NK-92 (cell line): Measurements from ENCODE around the gene ATXN7L2.

Experiments used
- DNase-seq: peaks from one replicate; lab custom pipeline; 2025; ENCODE audit not compliant: unreplicated experiment; lab: John Stamatoyannopoulos, UW

ATXN7L2 gene

DNA sequence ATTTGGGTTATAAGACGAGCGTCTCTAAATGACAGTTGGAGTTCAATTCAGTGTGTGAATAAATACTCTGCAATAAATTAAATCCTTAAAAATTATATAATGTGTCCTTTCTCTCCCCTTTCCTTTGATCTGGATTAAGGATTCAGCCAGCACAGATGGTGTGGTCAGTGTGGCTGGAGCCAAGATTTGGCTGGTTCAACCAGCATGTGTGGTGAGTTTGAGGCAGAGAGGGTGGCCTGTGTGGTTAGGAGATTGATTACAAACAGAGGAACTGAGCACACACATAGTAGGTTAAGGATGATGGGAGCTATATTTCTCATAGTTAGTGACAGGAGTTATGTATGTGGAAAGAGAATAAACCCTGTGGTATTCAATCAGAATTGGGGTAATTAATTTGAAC is 40.0 kb downstream of the ATXN7L2 start:
- no peak for DNase-seq

DNA sequence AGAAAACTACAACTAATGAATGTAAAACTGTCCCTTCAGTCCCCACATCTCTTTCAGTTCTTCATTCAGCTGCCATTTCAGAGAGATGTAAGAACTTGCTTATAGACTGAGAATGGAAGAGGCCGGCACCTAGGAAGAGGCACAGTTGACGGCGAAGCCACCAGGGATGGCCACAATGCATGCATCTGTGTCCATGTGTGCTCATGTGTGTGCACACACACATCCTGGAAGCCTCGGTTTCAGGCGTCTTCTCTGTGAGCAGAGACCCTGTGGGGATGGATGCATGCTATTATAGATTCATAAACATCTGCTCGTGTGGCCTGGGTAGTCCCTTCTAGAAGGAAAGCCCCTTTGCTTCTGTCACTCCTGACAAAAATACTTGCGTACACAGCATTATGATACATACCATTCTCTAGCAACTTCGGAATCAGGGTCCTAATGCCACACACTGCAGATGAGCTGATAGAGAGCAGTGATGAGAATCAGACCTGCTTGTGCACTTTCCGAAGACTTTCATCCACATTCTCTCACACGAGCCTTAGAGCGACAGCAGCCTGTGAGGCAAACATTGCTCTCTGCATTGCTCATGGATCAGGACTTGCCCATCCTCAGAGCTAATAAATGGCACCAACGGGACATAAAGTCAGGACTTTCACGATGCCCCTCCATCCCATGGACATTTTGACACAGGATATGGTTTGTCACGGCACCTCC is 43.5 kb downstream of the ATXN7L2 start:
- DNase-seq: no peak

DNA sequence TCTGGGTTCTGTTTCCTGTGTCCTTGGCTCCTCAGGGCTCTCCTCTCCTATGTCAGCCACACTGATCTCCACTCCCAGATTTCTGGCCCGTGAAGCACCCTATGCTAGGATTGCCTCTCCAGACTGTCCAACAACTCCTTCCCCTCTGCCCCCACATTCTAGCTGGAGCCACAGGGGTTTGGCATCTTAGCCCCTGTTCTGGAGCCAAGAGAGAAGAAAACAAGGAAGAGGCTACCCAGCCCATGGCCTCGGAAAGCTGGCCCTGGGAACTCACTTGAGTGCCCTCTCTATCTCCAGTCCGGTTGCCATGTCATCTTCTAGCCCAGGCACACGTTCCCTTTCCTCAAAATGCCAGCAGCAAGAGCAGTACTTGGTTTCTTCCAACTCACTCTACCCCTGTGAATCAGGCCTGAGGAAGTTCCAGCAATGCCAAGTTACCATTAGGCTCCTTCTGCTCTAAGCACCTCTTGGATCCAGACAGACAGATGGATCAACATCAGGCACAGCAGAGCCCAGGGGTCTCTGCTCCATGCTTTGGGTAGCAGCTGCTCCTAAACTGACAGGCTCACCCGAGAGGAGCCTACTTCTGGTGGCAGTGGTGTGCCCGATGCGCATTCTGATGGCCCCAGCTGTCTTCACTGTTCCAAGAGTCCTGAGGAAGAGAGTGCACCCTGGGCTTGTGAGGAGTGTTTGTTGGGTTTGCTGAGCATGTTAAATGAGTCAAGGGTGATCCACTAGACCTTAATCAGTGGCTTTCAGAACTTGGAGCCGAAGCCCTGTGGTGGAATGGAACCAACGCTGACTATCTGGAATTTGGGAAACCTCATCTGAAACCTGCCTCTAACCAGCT is 44.4 kb downstream of the ATXN7L2 start:
- no peak for DNase-seq

DNA sequence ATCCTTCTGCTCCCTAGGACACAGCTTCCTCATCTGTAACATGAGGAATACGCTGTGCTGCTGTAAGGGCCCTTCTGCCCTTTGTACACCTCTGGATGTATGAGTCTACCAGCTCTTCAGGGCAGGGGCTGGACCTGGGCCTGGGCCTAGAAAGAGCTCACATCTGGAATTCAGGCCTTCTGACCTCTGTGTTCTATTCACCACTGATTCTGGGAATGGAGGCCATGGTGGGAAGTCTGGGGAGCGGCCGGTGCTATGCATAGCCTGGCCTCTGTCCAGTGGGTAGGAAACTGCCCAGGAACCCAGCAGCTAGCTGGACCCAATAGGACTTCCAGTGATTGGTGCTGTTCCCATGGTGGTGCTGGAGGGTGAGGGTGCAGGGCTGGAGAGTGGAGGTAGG is 45.0 kb downstream of the ATXN7L2 start:
- DNase-seq: no peak

DNA sequence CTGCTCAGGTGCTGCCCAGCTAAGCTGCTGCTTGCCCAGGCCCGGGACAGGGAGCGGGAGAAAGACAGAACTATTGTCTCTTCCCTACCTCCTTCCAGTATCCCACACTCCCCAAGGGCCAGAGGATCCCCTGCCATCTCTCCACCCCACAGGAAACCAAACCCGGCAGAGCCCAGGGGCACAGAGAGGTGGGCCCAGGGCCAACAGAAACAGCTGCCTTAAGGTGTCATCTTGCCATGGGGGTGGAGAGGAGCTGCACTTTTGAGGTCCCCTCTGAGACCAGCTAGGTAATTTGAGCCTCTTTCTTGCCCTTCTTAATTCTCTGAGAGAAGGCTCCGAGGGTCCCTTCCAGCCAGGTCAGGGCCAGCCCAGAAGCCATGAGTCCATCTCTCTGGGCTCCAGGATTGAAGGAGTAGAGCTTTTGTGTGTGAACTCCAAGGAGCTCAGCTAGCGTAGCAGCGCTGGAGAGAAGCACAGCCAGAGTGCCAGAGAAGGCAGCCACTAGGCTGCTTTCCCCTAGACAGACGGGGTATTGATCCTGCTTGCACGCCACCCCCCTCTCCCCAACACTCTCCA is 46.3 kb downstream of the ATXN7L2 start:
- no peak for DNase-seq

DNA sequence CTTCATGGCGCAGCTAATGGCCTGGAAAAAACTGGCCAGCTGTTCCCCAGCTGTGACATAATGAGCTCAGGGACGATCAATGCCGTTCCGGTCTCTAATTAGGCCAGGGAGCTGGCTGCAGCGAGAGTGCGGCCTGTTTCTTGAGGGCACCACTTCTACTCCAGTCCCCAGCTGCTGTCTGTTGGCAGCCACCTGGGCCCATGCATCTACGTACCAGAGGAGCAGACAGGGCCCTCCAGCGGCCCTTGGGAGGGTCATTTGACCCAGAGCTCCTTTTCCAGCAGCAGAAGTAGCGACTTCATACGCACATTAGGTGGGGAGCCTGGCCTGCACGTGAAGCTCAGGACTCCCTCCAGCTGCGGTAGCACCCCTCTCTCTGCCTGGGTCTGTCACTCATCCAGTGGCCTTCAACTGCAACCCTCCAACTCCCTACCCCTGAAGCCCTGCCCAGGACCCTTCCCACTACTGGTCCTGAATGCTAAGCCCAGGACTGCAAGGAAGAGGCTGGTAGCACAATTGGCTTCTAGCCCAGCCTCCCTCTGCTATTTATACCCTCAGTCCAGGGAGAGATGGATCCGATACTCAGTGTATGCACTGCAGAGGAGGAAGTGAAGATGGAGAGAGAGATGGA is 46.9 kb downstream of the ATXN7L2 start:
- DNase-seq: no peak

DNA sequence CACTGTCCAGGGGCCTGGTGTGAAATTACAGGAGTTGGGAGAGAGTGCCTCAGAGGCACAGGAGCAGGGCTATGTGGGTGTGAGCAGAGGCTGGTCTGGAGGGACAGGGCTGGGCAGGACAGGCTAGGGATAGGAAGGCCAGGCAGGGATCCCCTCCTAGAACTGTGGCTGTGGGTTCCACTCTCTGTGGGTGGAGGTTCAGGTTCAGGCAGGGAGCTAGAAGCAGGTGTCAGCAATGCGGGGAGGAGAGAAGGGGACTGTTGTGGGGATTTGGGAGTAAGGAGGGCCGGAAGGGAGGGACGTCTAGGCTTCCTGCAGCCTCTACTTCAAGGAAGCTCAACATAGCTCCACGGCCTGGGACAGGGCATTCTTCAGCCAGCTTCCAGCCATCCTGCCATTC is 47.7 kb downstream of the ATXN7L2 start:
- DNase-seq: no peak

DNA sequence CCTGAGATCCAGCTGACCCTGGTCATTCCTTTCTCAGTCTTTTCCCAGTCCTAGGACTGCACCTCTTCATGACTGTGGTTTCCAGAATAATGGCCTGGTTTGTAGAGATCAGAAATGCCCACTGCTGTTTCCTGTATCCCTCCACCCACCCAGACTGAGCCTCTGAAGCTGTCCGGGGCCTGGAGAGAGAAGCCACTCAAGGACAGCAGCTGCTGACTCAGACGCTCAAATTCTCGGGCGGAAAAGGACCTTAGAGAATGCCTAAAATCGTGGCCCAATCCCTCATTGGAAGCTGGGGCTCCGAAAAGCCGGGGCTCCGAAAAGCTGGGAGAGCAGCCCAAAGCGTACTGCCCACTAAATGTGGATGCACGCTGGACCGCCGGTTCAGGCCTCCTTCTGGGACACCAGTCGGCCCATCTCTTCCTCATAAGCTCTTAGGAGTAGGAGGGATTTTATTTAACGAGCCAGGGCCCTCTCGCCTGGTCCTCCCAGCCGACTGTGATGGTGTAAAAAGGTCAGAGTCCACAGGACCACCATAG is 48.2 kb downstream of the ATXN7L2 start:
- no peak for DNase-seq

DNA sequence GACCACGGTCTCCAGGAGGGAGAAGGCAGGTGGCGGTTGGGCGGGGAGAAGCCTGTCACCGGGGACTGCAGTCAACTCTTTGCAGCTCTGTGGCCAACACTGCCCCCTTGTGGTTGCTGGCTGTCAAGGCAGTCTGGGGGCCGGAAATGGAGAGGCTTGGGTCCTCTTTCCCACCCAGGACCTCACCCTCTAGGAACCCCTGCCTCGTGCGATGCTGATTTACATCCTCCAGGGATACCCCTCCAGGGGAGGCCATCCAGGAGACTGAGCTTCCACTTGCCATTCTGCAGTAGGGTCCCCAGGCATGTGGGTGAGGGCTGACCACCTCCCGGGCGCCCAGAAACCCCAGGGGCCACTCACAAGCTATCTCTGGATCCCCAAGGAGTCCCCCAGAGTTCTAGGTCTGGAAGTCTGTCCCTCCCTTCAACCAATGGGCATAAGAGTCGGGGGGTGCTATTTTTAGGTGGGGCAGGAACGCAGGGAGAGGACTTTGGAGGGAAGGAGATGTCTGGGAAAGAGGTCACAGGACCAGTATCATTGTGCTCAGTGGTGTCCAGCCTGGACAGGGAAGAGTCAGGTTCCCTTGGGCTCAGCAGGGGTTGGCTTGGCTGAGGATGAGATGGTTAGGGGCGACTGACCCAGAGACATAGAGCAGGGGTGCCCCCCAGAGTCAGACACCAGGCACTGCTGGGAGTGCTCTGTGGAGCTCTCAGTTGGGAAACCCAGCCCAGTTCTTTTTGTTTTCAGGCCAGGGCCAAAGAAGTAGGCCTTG is 48.8 kb downstream of the ATXN7L2 start:
- peak; percentile 29 for DNase-seq

DNA sequence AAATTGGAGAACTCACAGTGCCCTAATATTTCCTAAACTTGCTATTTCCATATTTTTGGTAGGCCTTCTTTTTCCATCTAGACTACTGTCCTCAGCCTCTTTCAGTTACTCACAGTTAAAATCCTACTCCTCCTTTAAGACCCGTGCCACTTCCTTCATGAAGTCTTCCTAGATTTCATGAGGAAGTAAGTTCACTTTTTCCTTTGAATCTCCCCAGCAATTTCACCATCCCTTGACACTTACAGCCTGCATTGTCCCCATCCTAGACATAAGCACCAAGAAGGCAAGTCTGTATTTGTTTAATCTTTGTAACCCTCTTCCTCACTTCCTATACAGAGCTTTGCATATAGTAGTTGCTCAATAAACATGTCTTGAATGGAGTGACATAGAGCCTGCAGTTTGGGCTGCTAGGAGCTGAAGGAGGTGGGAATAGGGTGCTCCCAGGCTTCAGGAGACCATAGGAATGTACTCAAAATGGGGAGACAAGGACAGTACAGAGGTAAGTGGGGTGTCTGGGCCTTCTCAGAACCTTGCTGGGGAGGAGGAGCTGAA is 50.7 kb downstream of the ATXN7L2 start:
- no peak for DNase-seq

DNA sequence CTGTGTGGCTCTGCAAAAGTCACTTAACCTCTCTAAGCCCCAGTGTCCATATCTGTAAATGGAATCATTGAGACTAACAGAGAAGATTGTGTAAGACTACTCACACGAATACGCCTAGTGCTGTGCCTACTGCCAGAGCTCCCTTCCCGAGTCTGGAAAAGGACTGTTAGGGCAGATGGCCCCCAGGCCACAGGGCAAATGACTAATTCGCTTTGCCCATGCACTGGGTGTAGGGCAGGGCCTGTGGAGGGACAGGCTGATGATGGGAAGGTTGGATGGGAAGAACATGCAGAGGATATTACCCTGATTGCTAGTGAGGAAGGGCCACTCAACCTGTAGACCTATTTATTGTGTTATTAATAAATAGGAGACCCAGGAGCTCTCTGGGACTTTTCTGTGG is 51.8 kb downstream of the ATXN7L2 start:
- no peak for DNase-seq

DNA sequence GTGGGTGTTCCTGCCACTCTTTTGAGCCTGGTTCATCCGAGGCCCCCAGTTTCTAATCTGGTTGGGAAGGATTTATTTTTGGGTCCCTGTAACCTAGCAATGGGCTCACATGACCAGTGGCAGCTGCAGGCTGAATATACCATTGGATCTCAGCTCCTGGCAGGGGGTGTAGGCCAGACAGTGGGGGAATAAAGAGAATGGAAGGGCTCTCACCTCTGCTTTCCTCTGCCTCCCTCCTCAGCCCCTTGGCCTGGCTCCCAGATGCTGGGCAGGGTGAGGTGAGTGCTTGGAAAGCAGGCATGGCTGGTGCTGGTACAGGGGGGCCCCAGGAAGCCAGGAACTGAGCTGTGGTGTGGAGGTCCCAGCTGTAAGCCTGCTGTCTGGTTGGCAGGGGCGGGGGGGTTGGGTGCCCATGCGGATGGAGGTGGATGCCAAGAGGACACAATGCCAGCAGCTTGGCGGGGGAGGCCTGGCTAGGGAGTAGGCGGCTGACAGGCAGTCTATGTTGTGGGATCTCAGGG is 52.3 kb downstream of the ATXN7L2 start:
- DNase-seq: no peak

DNA sequence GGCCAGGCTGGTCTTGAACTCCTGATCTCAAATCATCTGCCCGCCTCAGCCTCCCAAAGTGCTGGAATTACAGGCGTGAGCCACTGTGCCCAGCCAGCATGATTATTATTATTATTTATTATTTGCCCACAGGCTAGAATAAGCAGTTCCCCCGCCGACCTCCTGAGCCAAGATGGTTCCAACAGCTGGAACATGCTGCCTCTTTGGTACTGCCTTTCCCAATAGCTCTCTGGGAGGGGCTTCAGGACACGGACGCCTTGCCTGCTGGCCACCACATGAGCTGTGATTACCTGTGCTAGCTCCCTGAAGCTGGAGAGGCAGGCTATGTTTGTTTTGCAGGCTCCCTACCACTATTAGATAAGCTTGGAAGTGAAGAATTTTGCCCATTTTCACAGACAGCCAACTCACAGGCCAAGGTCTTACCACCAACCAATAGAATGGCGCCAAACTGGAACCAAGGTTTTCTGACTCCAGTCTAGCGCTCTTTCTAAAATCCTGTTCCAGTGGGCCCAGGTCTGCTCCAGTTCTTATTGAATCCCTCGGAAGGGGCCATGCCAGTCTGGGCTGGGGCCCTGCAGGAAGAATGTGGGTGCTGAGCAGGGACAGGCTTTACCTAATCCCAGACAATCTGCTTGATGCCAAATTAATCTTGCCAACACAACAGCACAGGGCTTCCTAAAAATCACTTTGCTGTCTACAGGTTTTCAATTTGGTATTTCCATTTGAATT is 53.9 kb downstream of the ATXN7L2 start:
- no peak for DNase-seq

DNA sequence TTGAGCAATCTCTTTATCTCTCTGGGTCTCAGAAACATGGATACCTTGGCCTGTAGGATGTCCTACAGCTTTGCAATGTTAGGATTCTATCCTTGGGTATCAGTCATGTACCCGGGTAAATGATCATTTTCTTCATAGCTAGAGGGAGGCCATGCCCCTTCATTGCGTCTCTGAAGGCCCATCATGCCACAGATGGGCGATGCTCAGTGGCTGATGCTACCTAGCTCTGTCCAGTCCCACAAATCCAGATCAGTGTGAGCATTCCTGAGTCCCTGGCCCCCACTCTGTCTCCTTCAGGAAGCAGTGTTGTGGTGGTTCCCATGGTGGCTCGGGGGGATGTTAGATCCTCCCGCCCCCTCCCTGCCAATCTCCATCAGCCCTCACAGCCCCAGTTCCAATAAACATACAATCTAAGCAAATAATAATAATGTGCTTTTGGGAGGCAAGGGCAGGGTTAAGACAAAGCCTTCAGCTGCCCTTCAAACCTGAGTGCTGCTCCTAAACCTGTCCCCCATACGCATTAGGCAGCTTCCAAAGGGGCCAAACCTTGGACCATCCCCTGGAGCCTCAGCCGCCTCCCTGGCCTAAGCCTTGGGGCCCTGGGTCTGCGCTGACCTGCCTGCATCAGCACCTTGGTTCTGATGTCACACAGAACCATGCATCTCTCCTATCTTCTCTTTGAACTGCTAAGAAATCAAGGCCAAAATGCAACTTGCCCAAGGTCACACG is 55.3 kb downstream of the ATXN7L2 start:
- no peak for DNase-seq

DNA sequence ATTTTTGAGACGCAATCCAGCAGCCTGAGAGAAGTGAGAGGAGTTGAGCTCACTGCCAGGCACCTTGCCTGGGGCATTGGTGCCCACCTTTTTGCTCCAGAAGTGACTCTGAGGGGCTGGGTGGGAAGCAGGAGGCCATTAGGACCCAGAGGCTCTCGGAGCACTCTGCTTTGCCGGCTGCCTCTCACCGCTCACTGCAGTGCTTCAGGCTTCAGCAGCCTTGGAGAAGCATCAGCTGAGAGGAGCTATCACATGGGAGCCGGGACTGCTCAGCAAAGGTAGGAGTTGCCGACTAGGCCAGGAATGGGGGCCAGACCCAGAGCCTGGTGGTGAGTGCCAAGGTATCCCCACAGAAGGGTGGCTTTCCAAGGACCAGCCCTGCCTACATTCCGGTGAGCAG is 56.0 kb downstream of the ATXN7L2 start, which contains the start of gene GPR61:
GPR61 (plus strand) TSS at position 197 of the 400 bp plus-strand sequence. CDS start 3,151 bp downstream, outside the sequence.
- DNase-seq: no peak

DNA sequence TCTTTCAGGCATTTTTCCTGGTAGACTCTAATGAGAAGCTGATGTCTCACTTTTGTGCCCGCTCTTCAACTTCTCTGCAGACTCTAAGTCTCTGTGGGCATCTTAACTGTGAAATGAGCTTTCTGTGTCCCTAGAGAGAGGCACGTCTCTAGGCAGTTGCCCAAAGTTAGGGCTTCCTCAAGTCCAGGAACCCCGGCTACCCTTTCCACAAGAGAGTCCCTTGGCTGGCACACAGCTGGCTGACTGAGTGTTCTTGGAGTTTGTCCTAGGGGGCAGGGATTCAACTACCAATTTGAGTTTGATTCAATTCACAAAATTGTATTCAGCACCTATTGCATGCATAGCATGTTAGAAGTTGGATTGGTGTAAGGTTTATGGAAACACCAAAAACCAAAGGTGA is 57.4 kb downstream of the ATXN7L2 start:
- DNase-seq: no peak
